GM10266 (cell line): ENCODE data around the gene CPSF7.

Source experiments
- DNase-seq: peaks from one replicate; pipeline ENCODE4 v3.0.0; 2012; ENCODE audit errors: extremely low spot score
- TF ChIP-seq, protein P1 (sequence below): IDR thresholded peaks from 2 replicates; pipeline ENCODE4 v1.5.1; 2012; ENCODE audit warnings: mild to moderate bottlenecking, low read depth; ENCODE audit not compliant: control insufficient read depth, insufficient read depth; ENCODE audit errors: missing control alignments

Gene CPSF7

DNA sequence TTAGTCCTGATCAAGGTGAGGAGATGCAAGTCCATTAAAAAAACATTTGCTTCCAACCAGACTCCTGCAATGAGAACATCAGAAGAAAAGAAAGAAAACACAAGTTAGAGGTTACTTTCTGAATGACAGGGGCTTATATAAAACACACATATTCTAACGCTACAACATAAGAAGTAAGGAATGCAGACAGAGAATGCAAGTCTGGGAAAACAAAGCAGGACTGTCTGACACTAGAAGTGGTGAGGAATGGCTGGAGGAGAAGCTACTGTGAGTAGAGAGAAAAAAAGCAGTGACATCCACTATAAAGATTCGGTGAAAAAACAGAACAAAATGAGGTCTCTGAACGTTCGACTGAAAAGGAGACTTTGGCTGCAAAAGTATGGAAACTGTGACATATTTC is 25.1 kb downstream of the CPSF7 start:
- DNase-seq = no peak
- TF ChIP-seq, protein P1, sequence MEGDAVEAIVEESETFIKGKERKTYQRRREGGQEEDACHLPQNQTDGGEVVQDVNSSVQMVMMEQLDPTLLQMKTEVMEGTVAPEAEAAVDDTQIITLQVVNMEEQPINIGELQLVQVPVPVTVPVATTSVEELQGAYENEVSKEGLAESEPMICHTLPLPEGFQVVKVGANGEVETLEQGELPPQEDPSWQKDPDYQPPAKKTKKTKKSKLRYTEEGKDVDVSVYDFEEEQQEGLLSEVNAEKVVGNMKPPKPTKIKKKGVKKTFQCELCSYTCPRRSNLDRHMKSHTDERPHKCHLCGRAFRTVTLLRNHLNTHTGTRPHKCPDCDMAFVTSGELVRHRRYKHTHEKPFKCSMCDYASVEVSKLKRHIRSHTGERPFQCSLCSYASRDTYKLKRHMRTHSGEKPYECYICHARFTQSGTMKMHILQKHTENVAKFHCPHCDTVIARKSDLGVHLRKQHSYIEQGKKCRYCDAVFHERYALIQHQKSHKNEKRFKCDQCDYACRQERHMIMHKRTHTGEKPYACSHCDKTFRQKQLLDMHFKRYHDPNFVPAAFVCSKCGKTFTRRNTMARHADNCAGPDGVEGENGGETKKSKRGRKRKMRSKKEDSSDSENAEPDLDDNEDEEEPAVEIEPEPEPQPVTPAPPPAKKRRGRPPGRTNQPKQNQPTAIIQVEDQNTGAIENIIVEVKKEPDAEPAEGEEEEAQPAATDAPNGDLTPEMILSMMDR = no peak

DNA sequence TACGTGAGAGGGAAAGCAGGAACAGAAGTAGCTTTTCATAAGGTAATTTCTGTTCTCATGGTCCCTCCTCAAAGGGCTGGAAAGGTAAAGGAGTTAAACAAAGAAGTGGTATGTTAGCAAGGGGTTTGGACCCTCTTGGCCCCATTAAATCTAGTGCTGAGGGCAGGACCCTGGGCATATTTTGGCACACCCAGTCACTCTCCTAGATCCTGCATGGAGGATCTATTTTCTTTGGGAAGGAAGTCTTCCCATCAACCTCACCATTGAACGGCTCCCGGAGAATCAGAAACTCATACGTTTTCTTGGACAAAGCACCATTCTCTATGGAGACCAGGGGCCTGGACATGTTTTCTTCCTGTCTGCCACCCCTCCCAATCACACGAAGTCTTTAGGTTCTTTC is 25.7 kb downstream of the CPSF7 start:
- DNase-seq = no peak

DNA sequence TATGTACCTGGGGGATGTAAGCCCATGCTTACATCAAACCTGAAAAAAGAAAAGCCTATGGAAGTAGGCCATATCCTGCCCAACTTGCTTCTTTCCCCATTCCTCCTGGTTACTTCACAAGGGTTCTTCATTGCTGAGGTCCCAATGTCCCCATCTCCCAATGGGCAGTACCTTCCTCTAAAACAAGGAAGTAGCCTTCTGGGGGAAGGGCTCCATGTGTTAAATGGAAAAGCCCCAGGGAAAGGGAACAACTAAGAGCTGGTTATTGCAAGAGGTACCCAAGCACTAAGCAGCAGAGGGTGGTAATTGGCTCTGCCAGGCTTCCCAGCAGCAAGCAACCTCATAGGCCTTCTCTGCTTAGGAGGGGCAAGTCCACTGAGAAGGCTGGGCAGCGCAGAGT is 26.1 kb downstream of the CPSF7 start:
- no peak for DNase-seq

More for the DNA sequence above, 25.7 kb downstream of the CPSF7 start:
- TF ChIP-seq, protein P1 = no peak

DNA sequence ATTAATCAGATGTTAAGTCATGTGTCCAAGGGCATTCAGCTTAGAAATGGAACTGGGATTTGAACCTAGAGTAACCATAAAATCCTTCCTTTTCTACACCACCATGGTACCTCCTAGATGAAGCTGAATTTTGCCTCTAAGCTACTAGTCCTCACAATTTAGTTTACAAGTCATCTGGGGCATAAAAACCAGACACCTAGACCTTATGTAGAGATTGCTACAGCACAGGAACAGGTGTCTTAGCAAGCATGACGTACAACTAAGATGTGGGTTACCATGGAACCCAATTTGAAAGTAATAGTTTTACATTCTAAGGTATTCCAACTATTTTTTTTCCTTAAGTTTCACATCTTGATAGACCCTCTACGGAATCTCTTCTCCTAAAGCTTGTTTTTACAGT is 28.2 kb downstream of the CPSF7 start:
- TF ChIP-seq, protein P1 = no peak
- no peak for DNase-seq

More for the DNA sequence above, 26.1 kb downstream of the CPSF7 start:
- TF ChIP-seq, protein P1 = no peak

DNA sequence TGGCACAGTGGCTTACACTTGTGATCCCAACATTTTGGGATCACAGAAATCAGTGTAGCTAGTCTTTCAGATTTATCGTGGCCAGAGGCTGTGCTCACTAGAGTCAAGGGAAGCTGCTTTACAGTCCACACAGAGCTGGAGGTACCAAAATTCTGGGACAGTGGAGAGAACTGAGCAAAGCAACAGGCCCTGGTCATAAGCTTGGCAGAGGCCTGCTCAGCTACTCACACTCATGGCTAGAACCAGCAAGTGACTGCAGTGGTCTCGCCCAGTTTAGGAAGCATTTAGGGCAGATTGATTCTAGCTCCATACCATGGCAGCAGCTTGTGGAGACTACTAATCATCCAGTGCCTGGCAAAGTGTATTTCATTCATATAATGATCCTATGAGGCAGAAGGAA is 28.6 kb downstream of the CPSF7 start:
- DNase-seq = no peak
- TF ChIP-seq, protein P1 = no peak

DNA sequence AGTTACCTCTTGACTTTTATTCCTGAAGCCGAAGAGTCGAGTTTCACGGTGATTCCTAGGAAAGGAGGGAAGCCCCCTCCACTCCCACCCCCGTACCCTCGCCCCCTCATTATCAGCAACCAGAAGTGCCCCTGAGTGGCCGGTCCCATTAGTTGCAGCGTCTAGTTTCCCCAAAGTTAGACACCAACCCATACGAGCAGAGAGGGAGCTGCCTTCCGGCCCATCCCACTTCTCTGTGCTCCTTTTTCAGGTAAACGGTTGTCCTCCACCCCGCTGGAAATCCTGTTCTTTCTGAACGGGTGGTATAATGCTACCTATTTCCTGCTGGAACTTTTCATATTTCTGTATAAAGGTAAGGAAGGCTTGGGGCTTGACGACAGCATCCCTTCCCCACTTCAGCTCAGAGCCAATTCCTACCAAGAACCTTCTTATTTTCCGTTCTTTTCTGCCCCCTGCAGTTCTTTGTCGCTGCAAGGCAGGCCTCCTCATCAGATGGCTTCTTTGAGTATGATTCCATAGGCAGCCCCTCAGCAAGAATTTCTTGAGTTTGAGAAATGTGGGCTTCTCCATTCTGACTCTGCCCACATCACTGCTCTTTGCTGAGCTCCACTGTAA is 36.7 kb downstream of the CPSF7 start:
- TF ChIP-seq, protein P1 = peak; percentile 38
- peak; percentile 42 for DNase-seq

DNA sequence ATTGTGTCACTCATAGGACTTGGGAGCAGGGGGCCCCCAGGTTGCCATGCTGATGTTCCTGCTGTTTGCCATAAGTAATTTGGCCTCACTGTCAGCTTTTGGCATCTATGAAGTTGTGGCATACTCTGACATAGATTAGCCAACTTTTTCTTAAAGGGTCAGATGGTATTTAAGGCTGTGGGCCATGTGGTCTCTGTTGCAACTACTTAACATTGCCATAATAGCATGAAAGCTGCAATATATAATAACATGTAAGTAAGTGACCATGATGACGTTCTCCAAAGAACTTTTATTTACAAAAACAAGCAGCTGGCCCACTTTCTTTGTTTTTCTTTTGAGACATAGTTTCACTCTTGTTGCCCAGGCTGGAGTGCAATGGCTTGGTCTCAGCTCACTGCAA is 39.6 kb downstream of the CPSF7 start:
- TF ChIP-seq, protein P1 = no peak
- no peak for DNase-seq
